Lower lobe of right lung (tissue), 2 donors: ENCODE data around the gene DNAH17. TPM values are rescaled to one million over a fixed set of nuclear protein-coding genes. Genes with fewer than 3 reads are reported as not detected.

Experiments used
- ATAC-seq, 2 donors: fragments of 200-7000 bp; cut with Tn5 transposase; one replicate each; pipeline ENCODE4 v1.9.1; 2020 to 2022; ENCODE audit warnings: mild to moderate bottlenecking in 2 of 2, moderate library complexity in 2 of 2
- DNase-seq: peaks from one replicate; pipeline ENCODE4 v3.0.0-alpha.2; 2020
- H3K27ac ChIP-seq: fragments of 200-600 bp; one replicate; pipeline ENCODE4 v1.8.0; 2022
- H3K27me3 ChIP-seq: fragments of 200-600 bp; one replicate; pipeline ENCODE4 v1.8.0; 2022; ENCODE audit warnings: low read depth
- H3K36me3 ChIP-seq: fragments of 200-600 bp; one replicate; pipeline ENCODE4 v1.8.0; 2022; ENCODE audit warnings: mild to moderate bottlenecking
- H3K4me1 ChIP-seq: fragments of 200-600 bp; one replicate; pipeline ENCODE4 v1.8.0; 2022
- H3K4me3 ChIP-seq: fragments of 200-600 bp; one replicate; pipeline ENCODE4 v1.8.0; 2022; ENCODE audit warnings: mild to moderate bottlenecking
- H3K9me3 ChIP-seq: fragments of 200-600 bp; one replicate; pipeline ENCODE4 v1.8.0; 2022
- intact Hi-C: fragments of 100-400 bp; cut with DNase I; formaldehyde crosslinking; loops from one replicate; pipeline ENCODE4 v1.11.0; 2022
- total RNA-seq: library from RNA; stranded (reverse); fragmentation: NEBNext Ultra II Directional; extraction: Animal tissue kit (Norgen Biotek cat#: 25700); gene quantifications from one replicate; pipeline ENCODE4 v1.2.1, GENCODE V29; 2021
- TF ChIP-seq, protein P1 (sequence below): fragments of 200-600 bp; IDR thresholded peaks from one replicate; pipeline ENCODE4 v1.8.0; 2022; ENCODE audit warnings: antibody characterized with exemption, mild to moderate bottlenecking
- donor health status: DM: no; HTN: yes; CAD: no; lungs with severe emphysema.

The DNAH17 gene
- total RNA-seq, 1 donor from 2014 or later: 2.8 TPM

DNA sequence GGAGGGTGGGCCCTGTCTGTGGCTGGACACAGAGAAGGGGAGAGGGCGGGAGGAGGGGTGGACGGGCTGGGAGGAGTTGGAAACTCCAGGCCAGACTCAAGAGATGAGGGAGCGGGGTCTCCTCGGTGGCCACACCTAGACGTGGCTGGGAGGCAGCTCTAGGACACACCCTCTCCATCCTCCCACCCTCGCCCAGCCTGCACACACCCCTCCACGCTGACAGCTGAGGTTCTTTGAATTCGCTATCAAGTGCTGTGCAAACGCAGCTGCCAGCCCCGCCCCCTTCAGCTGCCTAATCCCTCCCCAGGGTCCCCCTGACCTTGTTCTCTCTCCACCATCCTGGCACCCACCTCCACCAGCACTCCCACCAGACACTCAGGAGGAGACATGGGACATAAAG lies 48.7 kb downstream of the DNAH17 start:
- no peaks in the 10 kb centered on the region for H3K9me3 ChIP-seq
- H3K36me3 ChIP-seq: no peaks in the 10 kb centered on the region
- ATAC-seq (peak; percentile 28 to 46), DNase-seq (no peak)
- H3K4me3 ChIP-seq: no peak overlapping the region
- H3K27ac ChIP-seq: no peak overlapping the region
- no peaks in the 10 kb centered on the region for H3K4me1 ChIP-seq
- intact Hi-C loops: no loop called here
- TF ChIP-seq, protein P1, sequence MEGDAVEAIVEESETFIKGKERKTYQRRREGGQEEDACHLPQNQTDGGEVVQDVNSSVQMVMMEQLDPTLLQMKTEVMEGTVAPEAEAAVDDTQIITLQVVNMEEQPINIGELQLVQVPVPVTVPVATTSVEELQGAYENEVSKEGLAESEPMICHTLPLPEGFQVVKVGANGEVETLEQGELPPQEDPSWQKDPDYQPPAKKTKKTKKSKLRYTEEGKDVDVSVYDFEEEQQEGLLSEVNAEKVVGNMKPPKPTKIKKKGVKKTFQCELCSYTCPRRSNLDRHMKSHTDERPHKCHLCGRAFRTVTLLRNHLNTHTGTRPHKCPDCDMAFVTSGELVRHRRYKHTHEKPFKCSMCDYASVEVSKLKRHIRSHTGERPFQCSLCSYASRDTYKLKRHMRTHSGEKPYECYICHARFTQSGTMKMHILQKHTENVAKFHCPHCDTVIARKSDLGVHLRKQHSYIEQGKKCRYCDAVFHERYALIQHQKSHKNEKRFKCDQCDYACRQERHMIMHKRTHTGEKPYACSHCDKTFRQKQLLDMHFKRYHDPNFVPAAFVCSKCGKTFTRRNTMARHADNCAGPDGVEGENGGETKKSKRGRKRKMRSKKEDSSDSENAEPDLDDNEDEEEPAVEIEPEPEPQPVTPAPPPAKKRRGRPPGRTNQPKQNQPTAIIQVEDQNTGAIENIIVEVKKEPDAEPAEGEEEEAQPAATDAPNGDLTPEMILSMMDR: no peak
- H3K27me3 ChIP-seq: no peaks in the 10 kb centered on the region

DNA sequence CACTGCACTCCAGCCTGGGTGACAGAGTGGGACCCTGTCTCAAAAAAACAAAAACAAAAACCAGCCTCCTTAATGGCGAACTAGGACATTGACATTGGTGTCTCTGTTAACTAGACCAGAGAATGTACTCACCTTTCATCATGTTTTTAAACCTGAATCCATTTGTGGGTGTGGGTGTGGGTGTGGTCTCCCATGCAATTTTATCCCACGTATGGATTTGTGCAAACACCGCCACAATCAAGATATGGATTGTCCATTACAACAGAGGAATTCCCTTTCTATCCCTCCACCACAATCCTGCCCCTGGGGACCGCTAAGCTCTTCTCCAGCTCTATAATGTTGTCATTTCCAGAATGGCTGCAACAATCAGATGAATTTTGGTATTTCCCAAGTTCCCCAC lies 49.9 kb downstream of the DNAH17 start:
- DNase-seq (no peak), ATAC-seq (no peak)
- Histone ChIP-seq H3K4me1 (no peaks in the 10 kb centered on the region), H3K27me3 (no peaks in the 10 kb centered on the region), H3K4me3 (no peak overlapping the region), H3K9me3 (no peaks in the 10 kb centered on the region), H3K36me3 (no peaks in the 10 kb centered on the region), H3K27ac (no peak overlapping the region)
- TF ChIP-seq, protein P1: no peak
- intact Hi-C loops: no loop called here

DNA sequence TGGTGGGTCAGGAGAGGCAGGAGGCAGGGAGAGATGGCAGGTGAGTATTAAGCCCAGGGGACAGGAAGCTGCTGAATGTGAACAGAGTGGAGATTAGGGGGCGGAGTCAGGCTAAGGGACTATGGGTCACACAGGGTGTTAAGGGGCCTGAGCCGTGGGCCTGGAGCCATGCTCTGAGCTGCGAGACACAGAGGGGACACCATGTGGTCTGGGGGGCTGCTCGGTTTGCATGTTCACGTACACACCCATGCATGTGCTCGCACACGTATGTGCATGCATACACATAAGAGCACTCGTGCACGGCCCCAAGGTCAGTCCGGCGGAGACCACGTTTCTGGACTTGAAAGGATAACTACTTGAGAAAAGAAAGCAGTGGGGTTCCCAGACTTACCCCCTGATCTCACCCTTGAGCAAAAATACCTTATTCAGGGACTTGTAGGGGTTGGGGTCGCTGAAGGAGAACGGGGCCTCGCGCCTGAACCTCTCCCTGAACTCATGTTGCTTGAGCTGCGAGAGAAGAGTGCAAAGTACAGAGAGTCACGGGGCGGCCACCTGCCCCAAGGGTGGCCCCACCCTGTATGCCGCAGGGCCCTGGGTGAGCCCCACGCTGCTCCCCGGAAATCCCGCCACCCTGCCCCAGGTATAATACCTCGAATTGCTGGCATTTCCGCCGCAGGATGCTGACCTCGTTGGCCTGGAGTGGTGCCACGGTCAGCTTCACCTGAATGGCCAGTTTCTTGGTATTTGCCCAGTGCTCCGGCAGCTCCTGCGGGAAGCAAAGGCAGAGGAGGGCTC lies 50.8 kb downstream of the DNAH17 start:
- intact Hi-C loops: no loop called here
- Histone ChIP-seq H3K27me3 (no peaks in the 10 kb centered on the region), H3K4me1 (no peaks in the 10 kb centered on the region), H3K9me3 (no peaks in the 10 kb centered on the region), H3K36me3 (no peaks in the 10 kb centered on the region), H3K4me3 (no peak overlapping the region), H3K27ac (no peak overlapping the region)
- DNase-seq: no peak
- TF ChIP-seq, protein P1: no peak
- no peak for ATAC-seq

DNA sequence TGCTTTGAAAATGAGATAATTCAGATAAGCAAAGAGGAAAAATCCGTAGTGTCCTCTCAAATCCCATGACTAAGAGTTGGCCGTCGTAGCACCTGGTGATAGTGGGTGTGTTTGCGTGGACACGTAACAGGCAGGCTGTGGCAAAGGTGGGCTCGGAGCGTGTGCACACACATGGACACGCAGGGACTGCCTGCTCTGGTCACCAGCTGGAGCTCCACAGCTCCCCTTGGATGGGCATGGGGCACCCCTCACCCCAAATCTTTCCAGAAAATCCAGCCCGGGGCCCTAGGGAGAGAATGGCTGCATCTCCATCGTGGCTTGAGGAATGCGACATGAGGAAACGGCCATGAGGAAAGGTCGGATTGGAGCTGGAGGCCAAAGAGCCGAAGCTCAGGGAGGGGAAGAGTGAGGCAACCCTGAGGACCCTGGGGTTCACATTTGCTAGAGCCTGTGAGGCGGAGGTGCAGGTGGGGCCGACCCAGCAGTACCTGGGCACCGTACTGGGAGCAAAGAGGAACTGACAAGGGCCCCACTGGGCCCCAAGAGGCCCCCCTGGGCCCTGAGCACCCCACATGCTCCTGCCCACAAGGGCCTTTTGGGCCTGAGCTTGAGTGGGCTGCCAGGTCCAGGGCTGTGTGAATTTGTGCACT lies 51.6 kb downstream of the DNAH17 start:
- Histone ChIP-seq H3K27ac (no peak overlapping the region), H3K4me1 (no peaks in the 10 kb centered on the region), H3K9me3 (no peaks in the 10 kb centered on the region), H3K4me3 (no peak overlapping the region), H3K36me3 (no peaks in the 10 kb centered on the region), H3K27me3 (no peaks in the 10 kb centered on the region)
- TF ChIP-seq, protein P1: no peak
- DNase-seq (no peak), ATAC-seq (no peak)
- intact Hi-C loops: no loop called here

DNA sequence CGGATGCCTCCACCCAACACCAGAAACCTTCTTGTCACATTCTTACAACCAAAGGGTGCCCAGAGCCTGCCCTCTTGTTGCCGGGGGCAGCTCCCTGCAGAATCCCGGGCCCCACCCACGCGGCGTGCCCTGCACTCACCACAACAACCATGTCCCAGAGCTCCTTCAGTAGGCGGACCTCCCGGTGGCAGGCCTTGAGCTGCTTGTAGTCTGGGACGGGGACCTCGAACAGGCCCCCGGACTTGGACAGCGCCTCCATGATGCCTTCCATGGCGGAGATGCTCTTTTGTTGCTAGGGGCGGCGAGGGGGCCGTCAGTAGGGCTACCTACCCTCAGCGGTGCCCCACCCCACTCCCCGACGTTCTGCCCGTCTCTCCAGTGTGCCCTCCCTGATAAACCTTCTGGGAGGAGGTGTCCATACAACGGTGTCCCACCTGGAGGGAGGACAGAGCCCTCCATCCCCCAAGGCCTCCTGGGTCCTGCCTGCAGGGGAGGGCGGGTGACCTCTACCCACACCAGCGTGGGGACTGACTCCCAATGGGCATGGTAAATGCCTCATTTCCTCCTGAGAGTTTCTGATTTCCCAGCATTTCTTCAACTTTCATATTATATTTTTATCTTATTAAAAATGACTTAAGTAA lies 52.2 kb downstream of the DNAH17 start:
- H3K9me3 ChIP-seq: no peaks in the 10 kb centered on the region
- TF ChIP-seq, protein P1: no peak
- H3K36me3 ChIP-seq: no peaks in the 10 kb centered on the region
- H3K27me3 ChIP-seq: no peaks in the 10 kb centered on the region
- no peak for ATAC-seq
- H3K4me1 ChIP-seq: no peaks in the 10 kb centered on the region
- H3K27ac ChIP-seq: no peak overlapping the region
- intact Hi-C loops: no loop called here
- no peak overlapping the region for H3K4me3 ChIP-seq
- no peak for DNase-seq
